Heart left ventricle (tissue), 16 donors: ENCODE data around the gene CCDC85B. TPM values are rescaled to one million over a fixed set of nuclear protein-coding genes. Genes with fewer than 3 reads are reported as not detected.
A peak's percentile ranks its signal among the peaks of the same experiment; 100 is the strongest.

Experiments used
- ATAC-seq, 4 donors: fragments of 200-7000 bp; cut with Tn5 transposase; one replicate each; pipeline ENCODE4 v1.9.1; 2020 to 2022; ENCODE audit warnings: moderate library complexity in 4 of 4, mild to moderate bottlenecking in 3 of 4, moderate number of reproducible peaks in 1 of 4
- DNase-seq, 5 donors: peaks; one replicate each; pipeline ENCODE4 v3.0.0-alpha.2; 2020
- H3K27ac ChIP-seq, 12 donors: fragments of 200-600 bp; sonication (generic) in 4 of 12; one replicate each; pipeline versions ENCODE4 v1.5.0 to v1.8.0; 2016 to 2022; ENCODE audit warnings: mild to moderate bottlenecking in 2 of 12
- H3K27me3 ChIP-seq, 9 donors: fragments of 200-600 bp; sonication (generic) in 2 of 9; one replicate each; pipeline versions ENCODE4 v1.5.1 to v1.8.0; 2016 to 2022; ENCODE audit warnings: mild to moderate bottlenecking in 3 of 9
- H3K36me3 ChIP-seq, 9 donors: fragments of 200-600 bp; sonication (generic) in 2 of 9; one replicate each; pipeline versions ENCODE4 v1.5.0 to v1.8.0; 2018 to 2022; ENCODE audit warnings: mild to moderate bottlenecking in 2 of 9
- H3K4me1 ChIP-seq, 12 donors: fragments of 200-600 bp; sonication (generic) in 4 of 12; one replicate each; pipeline versions ENCODE4 v1.5.0 to v1.8.0; 2016 to 2022; ENCODE audit warnings: mild to moderate bottlenecking in 3 of 12
- H3K4me3 ChIP-seq, 12 donors: fragments of 200-600 bp; sonication (generic) in 4 of 12; one replicate each; pipeline versions ENCODE4 v1.5.0 to v1.8.0; 2017 to 2022; ENCODE audit warnings: mild to moderate bottlenecking in 9 of 12, moderate library complexity in 4 of 12
- H3K9me3 ChIP-seq, 12 donors: fragments of 200-600 bp; sonication (generic) in 4 of 12; one replicate each; pipeline versions ENCODE4 v1.5.0 to v1.8.0; 2016 to 2022; ENCODE audit warnings: mild to moderate bottlenecking in 1 of 12
- POLR2A ChIP-seq, 2 donors: fragments of 450-650 bp; IDR thresholded peaks; one replicate each; pipeline ENCODE4 v1.6.1; 2017; ENCODE audit warnings: antibody characterized with exemption in 2 of 2, mild to moderate bottlenecking in 2 of 2, moderate library complexity in 2 of 2
- WGBS, 4 donors: extraction: QIAGEN DNeasy Blood & Tissue Kit in 2 of 4; methylation state at CpG; one replicate each; pipeline versions ENCODE4 v1.1.5 to v1.1.7; 2013 to 2018; 5-methylcytosine and 5-hydroxymethylcytosine counted together
- intact Hi-C, 10 donors: fragments of 100-400 bp; cut with DNase I; formaldehyde crosslinking; loops; one replicate each; pipeline versions ENCODE4 v1.11.1 to v1.14.2; 2022
- polyA plus RNA-seq, 2 donors: library from polyadenylated mRNA; stranded (reverse); fragments of 200-250 nt; gene quantifications; one replicate each; pipeline ENCODE4 v1.2.3, GENCODE V29; 2013
- total RNA-seq, 9 donors: library from RNA; depleted of rRNA in 2 of 9; stranded (reverse); fragments of >200 nt in 2 of 9; fragmentation: NEBNext Ultra II Directional in 3 of 9; extraction: Animal tissue kit (Norgen Biotek cat#: 25700) in 3 of 9; gene quantifications; one replicate each; pipeline versions ENCODE4 v1.1.0 to v1.2.4, GENCODE V29; 2016 to 2023
- TF ChIP-seq, protein P1 (sequence below), 12 donors: fragments of 200-600 bp; sonication (generic) in 4 of 12; IDR thresholded peaks; one replicate each; pipeline versions ENCODE4 v1.5.0 to v1.8.0; 2018 to 2022; ENCODE audit warnings: antibody characterized with exemption in 12 of 12, mild to moderate bottlenecking in 5 of 12
- donor health status: ischemic (EF 13 %, LVEDD 7.1; RV severe dilation, severe dysfunction).
- donor health status: healthy with polysubstance abuse.
- donor health status: DM: no; HTN: yes; CAD: no.
- donor health status: DM: no; HTN: no; CAD: no.
- donor health status: ischemic (EF 25% LVEDD 6.9; RV normal size, moderate dysfunction).
- donor health status: ischemic (EF 25% LVEDD 5.7; RV mildly dilated, moderate dysfunction).
- donor health status: healthy.
- donor health status: DM: yes; HTN: yes; CAD: no.
- donor health status: ischemic (EF 35%, LVEDD 5.7; RV mildly dilated, moderate dysfunction).
- donor health status: nonischemic (EF 11% LVEDD 7.7; RV severe dilation, severe dysfunction).
- donor health status: DM: yes; HTN: yes; CAD: no.
- donor health status: PGD.
- donor health status: ischemic (EF 29% LVEDD 5.4; RV normal size, mild dysfunction).
- donor health status: nonischemic (EF 23%, LVEDD 6.1; RV moderate dilation, normal function).

CCDC85B gene
- total and polyA plus RNA-seq, 11 donors = 31.3 to 78.1 (median 36.9) TPM

DNA sequence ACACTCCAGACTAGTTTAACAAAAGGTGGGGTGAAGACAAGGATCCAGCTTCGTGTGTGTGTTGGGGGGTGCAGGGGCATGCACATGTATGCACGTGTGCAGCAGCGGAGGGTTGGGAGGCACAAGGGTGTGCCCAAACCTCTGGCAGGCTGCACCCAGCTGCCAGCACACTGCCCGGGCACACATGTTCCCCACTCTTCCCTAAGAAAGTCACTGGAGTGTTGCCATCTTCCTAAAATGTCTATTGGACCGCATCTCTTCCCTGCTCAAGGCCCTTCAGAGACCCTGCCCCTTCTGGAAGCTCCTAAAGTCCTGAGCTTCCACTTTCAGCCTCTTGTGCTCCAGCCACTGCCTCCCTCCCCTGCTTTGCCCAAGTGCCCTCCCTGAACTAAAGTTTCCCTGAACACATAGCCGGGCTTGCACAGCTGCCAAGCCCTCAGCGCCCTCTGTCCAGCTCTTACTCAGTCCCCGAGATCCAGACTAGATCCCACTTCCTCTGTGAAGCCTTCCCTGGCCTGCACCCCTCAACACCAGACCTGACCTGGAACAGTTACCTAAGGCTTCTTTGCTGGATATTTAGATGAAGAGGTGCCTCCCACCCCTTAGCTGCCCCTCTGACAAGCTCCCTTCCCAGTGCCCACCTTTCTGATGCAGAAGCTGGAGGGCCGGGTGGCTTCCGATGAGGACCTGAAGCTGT is 38.5 kb upstream of the CCDC85B start:
- ATAC-seq = no peak
- Histone ChIP-seq H3K27ac (no peak overlapping the region), H3K27me3 (no peaks in the 10 kb centered on the region), H3K4me3 (no peak overlapping the region), H3K9me3 (peaks cover 0 to 10% (median 2%) of the 10 kb centered on the region in 12 donors), H3K4me1 (peaks cover 0 to 23% (median 12%) of the 10 kb centered on the region in 12 donors), H3K36me3 (peaks cover 0 to 60% (median 50%) of the 10 kb centered on the region in 9 donors)
- no peak for DNase-seq
- TF ChIP-seq, protein P1, sequence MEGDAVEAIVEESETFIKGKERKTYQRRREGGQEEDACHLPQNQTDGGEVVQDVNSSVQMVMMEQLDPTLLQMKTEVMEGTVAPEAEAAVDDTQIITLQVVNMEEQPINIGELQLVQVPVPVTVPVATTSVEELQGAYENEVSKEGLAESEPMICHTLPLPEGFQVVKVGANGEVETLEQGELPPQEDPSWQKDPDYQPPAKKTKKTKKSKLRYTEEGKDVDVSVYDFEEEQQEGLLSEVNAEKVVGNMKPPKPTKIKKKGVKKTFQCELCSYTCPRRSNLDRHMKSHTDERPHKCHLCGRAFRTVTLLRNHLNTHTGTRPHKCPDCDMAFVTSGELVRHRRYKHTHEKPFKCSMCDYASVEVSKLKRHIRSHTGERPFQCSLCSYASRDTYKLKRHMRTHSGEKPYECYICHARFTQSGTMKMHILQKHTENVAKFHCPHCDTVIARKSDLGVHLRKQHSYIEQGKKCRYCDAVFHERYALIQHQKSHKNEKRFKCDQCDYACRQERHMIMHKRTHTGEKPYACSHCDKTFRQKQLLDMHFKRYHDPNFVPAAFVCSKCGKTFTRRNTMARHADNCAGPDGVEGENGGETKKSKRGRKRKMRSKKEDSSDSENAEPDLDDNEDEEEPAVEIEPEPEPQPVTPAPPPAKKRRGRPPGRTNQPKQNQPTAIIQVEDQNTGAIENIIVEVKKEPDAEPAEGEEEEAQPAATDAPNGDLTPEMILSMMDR (IDR thresholded peaks at IDR 0.05) = no peak
- no peak for TF ChIP-seq POLR2A (IDR thresholded peaks at IDR 0.05)
- intact Hi-C loops = loop anchor here in 1 of 10 donors (10.0 kb wide), 1 partner anchor 413 kb away; the partner anchor contains the start of gene RAB1B
- WGBS, 4 donors = 87 to 94% (median 92%) methylated on average over 10 of the region's 10 CpGs

DNA sequence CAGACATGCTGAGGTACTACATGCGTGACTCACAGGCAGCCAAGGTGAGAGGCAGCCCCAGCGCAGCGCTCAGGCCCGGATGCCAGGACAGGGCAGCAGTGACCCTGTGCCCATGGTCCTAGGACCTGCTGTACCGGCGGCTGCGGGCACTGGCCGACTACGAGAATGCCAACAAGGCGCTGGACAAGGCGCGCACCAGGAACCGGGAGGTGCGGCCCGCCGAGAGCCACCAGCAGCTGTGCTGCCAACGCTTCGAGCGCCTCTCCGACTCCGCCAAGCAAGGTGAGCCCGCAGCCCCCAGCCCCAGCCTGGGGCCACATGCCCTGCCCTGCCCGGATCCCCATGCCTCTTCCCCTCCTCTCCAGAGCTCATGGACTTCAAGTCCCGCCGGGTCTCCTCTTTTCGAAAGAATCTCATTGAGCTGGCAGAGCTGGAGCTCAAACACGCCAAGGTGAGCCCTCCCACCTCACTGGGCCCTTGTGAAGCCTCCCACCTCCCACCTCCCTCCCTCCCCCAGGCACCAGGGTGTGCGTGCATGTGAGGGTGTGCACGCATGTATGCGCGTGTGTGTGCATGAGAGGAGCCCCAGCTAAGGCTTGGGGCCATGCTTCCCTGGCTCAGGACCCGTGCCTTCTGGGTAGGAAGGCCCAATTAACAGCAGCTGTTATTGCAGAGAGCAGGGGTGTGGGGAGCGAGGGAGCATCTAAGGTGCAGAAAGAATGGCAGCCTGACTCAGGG is 37.8 kb upstream of the CCDC85B start:
- 92 to 97% (median 94%) methylated on average over 23 to 33 of the region's 33 CpGs for WGBS, 4 donors
- intact Hi-C loops = loop anchor here in 1 of 10 donors (10.0 kb wide), 1 partner anchor 412 kb away; the partner anchor contains the start of gene RAB1B
- Histone ChIP-seq H3K9me3 (peaks cover 0 to 10% (median 2%) of the 10 kb centered on the region in 12 donors), H3K4me1 (peaks cover 0 to 23% (median 12%) of the 10 kb centered on the region in 12 donors), H3K4me3 (no peak overlapping the region), H3K27me3 (no peaks in the 10 kb centered on the region), H3K27ac (no peak overlapping the region), H3K36me3 (peaks cover 0 to 60% (median 50%) of the 10 kb centered on the region in 9 donors)
- DNase-seq = peak in 1 of 5 donors; percentile 62
- no peak for ATAC-seq
- TF ChIP-seq POLR2A (IDR thresholded peaks at IDR 0.05) = no peak
- TF ChIP-seq, protein P1 (IDR thresholded peaks at IDR 0.05) = no peak

DNA sequence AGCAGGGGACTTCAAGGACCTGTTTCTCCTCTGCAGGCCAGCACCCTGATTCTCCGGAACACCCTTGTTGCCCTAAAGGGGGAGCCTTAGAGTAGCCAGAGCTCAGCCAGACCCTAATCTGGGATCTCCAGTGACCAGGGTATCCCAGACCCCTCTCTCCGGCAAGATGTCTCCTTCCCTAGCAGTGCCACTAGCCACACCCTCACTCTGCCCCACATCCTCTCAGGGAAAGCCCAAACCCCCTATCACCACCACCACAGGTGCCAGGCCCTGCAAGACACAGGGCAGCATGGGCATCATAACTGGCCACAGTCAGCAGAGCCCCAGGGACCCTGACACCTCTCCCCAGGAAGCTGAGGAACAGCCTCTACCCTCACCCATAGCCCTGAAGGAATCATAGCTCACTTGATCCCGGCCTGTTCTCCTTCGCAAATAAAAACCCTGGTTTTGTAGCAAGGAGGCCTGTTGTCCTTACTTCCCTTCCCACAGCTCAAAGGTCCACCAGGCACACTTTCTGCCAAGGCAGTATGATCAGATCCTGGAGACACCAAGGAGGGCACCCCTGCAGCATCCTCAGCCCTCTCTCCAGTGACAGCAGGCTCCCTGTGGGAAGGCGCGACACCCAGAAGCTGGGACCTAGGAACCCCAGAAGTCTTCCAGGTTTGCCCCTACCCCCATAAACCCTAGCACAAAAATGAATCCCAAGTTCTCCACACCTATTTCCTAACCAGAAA is 37.1 kb upstream of the CCDC85B start:
- Histone ChIP-seq H3K4me3 (no peak overlapping the region), H3K36me3 (peaks cover 0 to 60% (median 50%) of the 10 kb centered on the region in 9 donors), H3K4me1 (peaks cover 0 to 25% (median 12%) of the 10 kb centered on the region in 12 donors), H3K9me3 (peaks cover 0 to 10% (median 2%) of the 10 kb centered on the region in 12 donors), H3K27me3 (no peaks in the 10 kb centered on the region), H3K27ac (no peak overlapping the region)
- 89 to 95% (median 91%) methylated on average over 6 of the region's 6 CpGs for WGBS, 4 donors
- DNase-seq (no peak), ATAC-seq (no peak)
- intact Hi-C loops = loop anchor here in 1 of 10 donors (10.0 kb wide), 1 partner anchor 411 kb away; the partner anchor contains the start of gene RAB1B
- TF ChIP-seq, protein P1 (IDR thresholded peaks at IDR 0.05) = no peak
- no peak for TF ChIP-seq POLR2A (IDR thresholded peaks at IDR 0.05)
